ENCODE data around the gene TMEM181.

GRCh38 chr6:158622545-158623190 is 62.8 kb downstream of the TMEM181 start:
- TF ChIP-seq, protein P1, sequence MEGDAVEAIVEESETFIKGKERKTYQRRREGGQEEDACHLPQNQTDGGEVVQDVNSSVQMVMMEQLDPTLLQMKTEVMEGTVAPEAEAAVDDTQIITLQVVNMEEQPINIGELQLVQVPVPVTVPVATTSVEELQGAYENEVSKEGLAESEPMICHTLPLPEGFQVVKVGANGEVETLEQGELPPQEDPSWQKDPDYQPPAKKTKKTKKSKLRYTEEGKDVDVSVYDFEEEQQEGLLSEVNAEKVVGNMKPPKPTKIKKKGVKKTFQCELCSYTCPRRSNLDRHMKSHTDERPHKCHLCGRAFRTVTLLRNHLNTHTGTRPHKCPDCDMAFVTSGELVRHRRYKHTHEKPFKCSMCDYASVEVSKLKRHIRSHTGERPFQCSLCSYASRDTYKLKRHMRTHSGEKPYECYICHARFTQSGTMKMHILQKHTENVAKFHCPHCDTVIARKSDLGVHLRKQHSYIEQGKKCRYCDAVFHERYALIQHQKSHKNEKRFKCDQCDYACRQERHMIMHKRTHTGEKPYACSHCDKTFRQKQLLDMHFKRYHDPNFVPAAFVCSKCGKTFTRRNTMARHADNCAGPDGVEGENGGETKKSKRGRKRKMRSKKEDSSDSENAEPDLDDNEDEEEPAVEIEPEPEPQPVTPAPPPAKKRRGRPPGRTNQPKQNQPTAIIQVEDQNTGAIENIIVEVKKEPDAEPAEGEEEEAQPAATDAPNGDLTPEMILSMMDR (IDR thresholded peaks at IDR 0.05; ENCODE audit: insufficient read depth, low read length, poor library complexity, severe bottlenecking) = no peak
- TF ChIP-seq EZH2phosphoT487 (conservative IDR thresholded peaks at IDR 0.05; ENCODE audit: low read length) = no peak

All from SU-DHL-6 (cell line).